Ishikawa (cell line): ENCODE data around the gene ANKRD27.

Source experiments
- CEBPB ChIP-seq: IDR thresholded peaks from 2 replicates; pipeline ENCODE4 v1.6.1; 2012
- CREB1 ChIP-seq: IDR thresholded peaks from 2 replicates; pipeline ENCODE4 v1.6.1; 2012; ENCODE audit warnings: low read depth
- EGR1 ChIP-seq: IDR thresholded peaks from 2 replicates; pipeline ENCODE4 v1.6.1; 2012
- EP300 ChIP-seq: IDR thresholded peaks from 2 replicates; pipeline ENCODE4 v1.6.1; 2012; ENCODE audit warnings: borderline replicate concordance
- FOXM1 ChIP-seq: IDR thresholded peaks from 2 replicates; pipeline ENCODE4 v1.6.1; 2012; ENCODE audit warnings: low read depth, borderline replicate concordance
- NFIC ChIP-seq: IDR thresholded peaks from 2 replicates; pipeline ENCODE4 v1.6.1; 2012
- RAD21 ChIP-seq: IDR thresholded peaks from 2 replicates; pipeline ENCODE4 v1.6.1; 2012; ENCODE audit warnings: low read depth
- TAF1 ChIP-seq: IDR thresholded peaks from 2 replicates; pipeline ENCODE4 v1.6.1; 2012; ENCODE audit warnings: low read depth, mild to moderate bottlenecking
- TCF12 ChIP-seq: IDR thresholded peaks from 2 replicates; pipeline ENCODE4 v1.6.1; 2012; ENCODE audit warnings: low read depth
- TEAD4 ChIP-seq: IDR thresholded peaks from 2 replicates; pipeline ENCODE4 v1.6.1; 2012
- USF1 ChIP-seq: IDR thresholded peaks from 2 replicates; pipeline ENCODE4 v1.6.1; 2012
- YY1 ChIP-seq: IDR thresholded peaks from 2 replicates; pipeline ENCODE4 v1.6.1; 2012; ENCODE audit warnings: low read depth
- ZBTB7A ChIP-seq: IDR thresholded peaks from 2 replicates; pipeline ENCODE4 v1.6.1; 2012; ENCODE audit warnings: low read depth
- TF ChIP-seq, protein P1 (sequence below): IDR thresholded peaks from 2 replicates; pipeline ENCODE4 v1.6.1; 2012
- TF ChIP-seq, protein P2 (sequence below): IDR thresholded peaks from 2 replicates; pipeline ENCODE4 v1.6.1; 2012; ENCODE audit warnings: low read depth, mild to moderate bottlenecking

The ANKRD27 gene

DNA sequence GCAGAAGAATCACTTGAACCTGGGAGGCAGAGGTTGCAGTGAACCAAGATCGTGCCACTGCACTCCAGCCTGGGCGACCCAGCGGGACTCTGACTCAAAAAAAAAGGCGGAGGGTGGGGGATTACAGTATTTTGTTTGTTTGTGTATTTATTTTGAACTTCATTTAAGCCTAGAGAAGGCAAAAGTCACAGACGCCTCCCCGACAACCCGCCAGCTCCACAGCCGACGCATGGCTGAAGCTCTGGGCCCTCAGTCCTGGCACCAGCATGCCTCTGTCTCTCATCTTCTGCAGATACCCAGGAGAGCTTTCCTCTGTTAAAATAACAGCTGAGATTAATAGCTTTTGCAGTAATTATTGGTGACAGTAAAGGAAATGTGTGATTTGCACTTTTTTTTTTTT lies 111.2 kb downstream of the ANKRD27 start:
- TF ChIP-seq FOXM1 (no peak), ZBTB7A (no peak), TEAD4 (no peak), TAF1 (no peak), RAD21 (no peak), EGR1 (no peak), NFIC (no peak), TCF12 (no peak), CREB1 (no peak), USF1 (no peak), EP300 (no peak), CEBPB (no peak), YY1 (no peak)
- TF ChIP-seq, protein P1, sequence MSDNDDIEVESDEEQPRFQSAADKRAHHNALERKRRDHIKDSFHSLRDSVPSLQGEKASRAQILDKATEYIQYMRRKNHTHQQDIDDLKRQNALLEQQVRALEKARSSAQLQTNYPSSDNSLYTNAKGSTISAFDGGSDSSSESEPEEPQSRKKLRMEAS = no peak
- TF ChIP-seq, protein P2, sequence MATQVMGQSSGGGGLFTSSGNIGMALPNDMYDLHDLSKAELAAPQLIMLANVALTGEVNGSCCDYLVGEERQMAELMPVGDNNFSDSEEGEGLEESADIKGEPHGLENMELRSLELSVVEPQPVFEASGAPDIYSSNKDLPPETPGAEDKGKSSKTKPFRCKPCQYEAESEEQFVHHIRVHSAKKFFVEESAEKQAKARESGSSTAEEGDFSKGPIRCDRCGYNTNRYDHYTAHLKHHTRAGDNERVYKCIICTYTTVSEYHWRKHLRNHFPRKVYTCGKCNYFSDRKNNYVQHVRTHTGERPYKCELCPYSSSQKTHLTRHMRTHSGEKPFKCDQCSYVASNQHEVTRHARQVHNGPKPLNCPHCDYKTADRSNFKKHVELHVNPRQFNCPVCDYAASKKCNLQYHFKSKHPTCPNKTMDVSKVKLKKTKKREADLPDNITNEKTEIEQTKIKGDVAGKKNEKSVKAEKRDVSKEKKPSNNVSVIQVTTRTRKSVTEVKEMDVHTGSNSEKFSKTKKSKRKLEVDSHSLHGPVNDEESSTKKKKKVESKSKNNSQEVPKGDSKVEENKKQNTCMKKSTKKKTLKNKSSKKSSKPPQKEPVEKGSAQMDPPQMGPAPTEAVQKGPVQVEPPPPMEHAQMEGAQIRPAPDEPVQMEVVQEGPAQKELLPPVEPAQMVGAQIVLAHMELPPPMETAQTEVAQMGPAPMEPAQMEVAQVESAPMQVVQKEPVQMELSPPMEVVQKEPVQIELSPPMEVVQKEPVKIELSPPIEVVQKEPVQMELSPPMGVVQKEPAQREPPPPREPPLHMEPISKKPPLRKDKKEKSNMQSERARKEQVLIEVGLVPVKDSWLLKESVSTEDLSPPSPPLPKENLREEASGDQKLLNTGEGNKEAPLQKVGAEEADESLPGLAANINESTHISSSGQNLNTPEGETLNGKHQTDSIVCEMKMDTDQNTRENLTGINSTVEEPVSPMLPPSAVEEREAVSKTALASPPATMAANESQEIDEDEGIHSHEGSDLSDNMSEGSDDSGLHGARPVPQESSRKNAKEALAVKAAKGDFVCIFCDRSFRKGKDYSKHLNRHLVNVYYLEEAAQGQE = no peak

- TF ChIP-seq YY1 (no peak), TCF12 (no peak), USF1 (no peak), CREB1 (no peak), ZBTB7A (no peak), TAF1 (no peak)
- TF ChIP-seq, protein P1 = no peak
- TF ChIP-seq, protein P2 = no peak
Observed at GRCh38 chr19:32558607-32559228, 116.3 kb downstream of the ANKRD27 start.

GRCh38 chr19:32555786-32556185 lies 119.2 kb downstream of the ANKRD27 start:
- TF ChIP-seq EGR1 = no peak
- TF ChIP-seq, protein P1 = no peak
- no peak for TF ChIP-seq EP300
- TF ChIP-seq NFIC = no peak
- no peak for TF ChIP-seq USF1
- TF ChIP-seq, protein P2 = no peak
- no peak for TF ChIP-seq ZBTB7A

DNA sequence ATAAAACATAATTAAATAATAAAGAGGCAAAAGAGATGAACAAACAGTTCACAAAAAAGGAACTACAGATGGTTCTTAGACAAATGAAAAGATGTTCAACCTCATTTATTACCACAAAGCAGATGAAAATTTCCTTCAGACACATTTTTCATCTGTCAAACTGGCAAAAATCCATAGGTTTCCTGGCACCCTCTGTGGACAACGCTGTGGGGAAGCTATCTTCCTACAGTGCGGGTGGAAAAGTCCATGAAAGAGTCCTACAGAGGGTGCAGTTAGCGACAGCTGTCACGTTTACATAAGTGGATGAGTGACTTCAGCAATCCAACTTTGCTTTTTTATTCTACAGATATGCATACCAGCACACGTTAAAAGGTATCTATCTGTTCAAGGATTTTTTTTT lies 124.3 kb downstream of the ANKRD27 start:
- TF ChIP-seq USF1 = no peak
- no peak for TF ChIP-seq TCF12
